H1 (cell line): ENCODE measurements around the gene ACAP1. TPM values are rescaled to one million over a fixed set of nuclear protein-coding genes. Genes with fewer than 3 reads are reported as not detected.
A peak's percentile ranks its signal among the peaks of the same experiment; 100 is the strongest.

ENCODE experiments used
- CTCF ChIA-PET: fragments of 300-600 bp; sonication (Branson Sonifier 250); formaldehyde crosslinking; loops from one replicate; lab custom pipeline; 2021; ENCODE audit not compliant: partially characterized antibody; lab: Charles Lee
- POLR2A ChIA-PET: fragments of 300-600 bp; sonication (Branson Sonifier 250); formaldehyde crosslinking; loops from one replicate; lab custom pipeline; 2021; ENCODE audit warnings: inconsistent platforms; ENCODE audit not compliant: partially characterized antibody; lab: Charles Lee
- DNase-seq, 2 experiments: peaks; one replicate each; pipeline versions ENCODE4 v3.0.0 to v3.0.0-alpha.2; 2010 to 2022; ENCODE audit warnings: low spot score in 2 of 2, low read depth in 1 of 2, mixed read lengths in 1 of 2
- FAIRE-seq: peaks from 2 replicates; lab custom pipeline; 2011; peaks lifted over from hg19 to GRCh38; lab: Jason Lieb, UNC
- H2AFZ ChIP-seq: 2 replicates; pipeline ENCODE4 v1.8.1; 2012; ENCODE audit warnings: low read length, inconsistent platforms
- H2AK5ac ChIP-seq: 2 replicates; pipeline ENCODE4 v1.6.1; 2013; ENCODE audit warnings: low read depth, low read length
- H2BK120ac ChIP-seq: replicated peaks from 2 replicates; pipeline ENCODE3; 2013; ENCODE audit warnings: low read depth, low read length, inconsistent platforms
- H2BK12ac ChIP-seq: 2 replicates; pipeline ENCODE4 v1.6.1; 2013; ENCODE audit warnings: low read depth, low read length
- H2BK15ac ChIP-seq: 2 replicates; pipeline ENCODE4 v1.6.1; 2013; ENCODE audit warnings: low read length
- H2BK20ac ChIP-seq: 2 replicates; pipeline ENCODE4 v1.6.1; 2013; ENCODE audit warnings: low read length
- H2BK5ac ChIP-seq: 2 replicates; pipeline ENCODE4 v1.6.1; 2013; ENCODE audit warnings: low read depth, low read length
- H3K14ac ChIP-seq: 2 replicates; pipeline ENCODE4 v1.6.1; 2013; ENCODE audit warnings: inconsistent platforms; ENCODE audit not compliant: insufficient read length
- H3K18ac ChIP-seq: 2 replicates; pipeline ENCODE4 v1.6.1; 2013; ENCODE audit warnings: low read length; ENCODE audit errors: extremely low read depth
- H3K23ac ChIP-seq: 2 replicates; pipeline ENCODE4 v1.6.1; 2013; ENCODE audit warnings: inconsistent platforms; ENCODE audit not compliant: insufficient read length
- H3K23me2 ChIP-seq: 2 replicates; pipeline ENCODE4 v1.6.1; 2013; ENCODE audit warnings: low read depth, low read length
- H3K27ac ChIP-seq: 2 replicates; pipeline ENCODE4 v1.6.1; 2011; ENCODE audit warnings: low read depth, low read length, inconsistent platforms
- H3K27me3 ChIP-seq, 4 experiments: replicated peaks in 1 of 4; 1 replicate in 1 of 4; 2 replicates in 3 of 4; pipeline versions ENCODE4 v1.6.1 to v1.8.1; 2011 to 2013; ENCODE audit warnings: low read length in 3 of 4, mild to moderate bottlenecking in 3 of 4, inconsistent platforms in 2 of 4, mixed read lengths in 2 of 4, moderate library complexity in 1 of 4; ENCODE audit not compliant: control insufficient read depth in 3 of 4, insufficient read depth in 3 of 4; ENCODE audit errors: extremely low read depth in 1 of 4
- H3K36me3 ChIP-seq, 4 experiments: 2 replicates each; pipeline versions ENCODE4 v1.6.1 to v1.8.1; 2011 to 2013; ENCODE audit warnings: mild to moderate bottlenecking in 4 of 4, low read length in 3 of 4, moderate library complexity in 2 of 4, control low read depth in 1 of 4, inconsistent platforms in 1 of 4; ENCODE audit not compliant: insufficient read depth in 4 of 4, control insufficient read depth in 2 of 4
- H3K4ac ChIP-seq: replicated peaks from 2 replicates; pipeline ENCODE3; 2013; ENCODE audit warnings: low read length, low read depth, mixed read lengths, inconsistent platforms; ENCODE audit not compliant: insufficient read length
- H3K4me1 ChIP-seq, 4 experiments: replicated peaks in 1 of 4; 1 replicate in 1 of 4; 2 replicates in 3 of 4; pipeline versions ENCODE4 v1.6.1 to v1.8.1; 2011 to 2013; ENCODE audit warnings: low read length in 3 of 4, inconsistent platforms in 2 of 4, mixed read lengths in 1 of 4; ENCODE audit not compliant: insufficient read depth in 4 of 4, control insufficient read depth in 3 of 4
- H3K4me2 ChIP-seq, 2 experiments: 2 replicates each; pipeline versions ENCODE4 v1.6.1 to v1.8.1; 2011 to 2013; ENCODE audit warnings: low read depth in 2 of 2, low read length in 2 of 2, control low read depth in 1 of 2, inconsistent platforms in 1 of 2, mild to moderate bottlenecking in 1 of 2; ENCODE audit not compliant: insufficient read depth in 1 of 2
- H3K4me3 ChIP-seq, 4 experiments: fragments of 200-600, 300-600 bp in 1 of 4; sonication (generic), shearing (Covaris generic), sonication (Bioruptor Twin) in 1 of 4; 2 replicates each; pipeline versions ENCODE4 v1.5.1 to v1.8.1; 2011 to 2016; ENCODE audit warnings: low read length in 4 of 4, low read depth in 3 of 4, control low read depth in 2 of 4, inconsistent platforms in 2 of 4, mild to moderate bottlenecking in 2 of 4, mixed read lengths in 1 of 4, moderate library complexity in 1 of 4; ENCODE audit not compliant: insufficient read depth in 2 of 4; ENCODE audit errors: extremely low read depth in 1 of 4
- H3K56ac ChIP-seq: replicated peaks from 2 replicates; pipeline ENCODE3; 2013; ENCODE audit warnings: low read depth, mild to moderate bottlenecking, mixed read lengths, low read length, inconsistent platforms; ENCODE audit not compliant: insufficient read length
- H3K79me1 ChIP-seq: 2 replicates; pipeline ENCODE4 v1.6.1; 2013; ENCODE audit warnings: low read depth, low read length, control low read depth
- H3K79me2 ChIP-seq, 2 experiments: 2 replicates each; pipeline versions ENCODE4 v1.6.1 to v1.8.1; 2012 to 2013; ENCODE audit warnings: low read length in 2 of 2, mild to moderate bottlenecking in 2 of 2, inconsistent platforms in 1 of 2; ENCODE audit not compliant: insufficient read depth in 2 of 2, control insufficient read depth in 1 of 2
- H3K9ac ChIP-seq, 4 experiments: replicated peaks in 1 of 4; 1 replicate in 1 of 4; 2 replicates in 3 of 4; pipeline versions ENCODE4 v1.6.1 to v1.8.1; 2011 to 2013; ENCODE audit warnings: low read depth in 3 of 4, low read length in 3 of 4, control low read depth in 2 of 4, mild to moderate bottlenecking in 2 of 4, moderate library complexity in 2 of 4, inconsistent platforms in 1 of 4; ENCODE audit errors: extremely low read depth in 1 of 4
- H3K9me3 ChIP-seq, 2 experiments: 2 replicates each; pipeline versions ENCODE4 v1.6.1 to v1.8.1; 2012 to 2013; ENCODE audit warnings: mild to moderate bottlenecking in 2 of 2, moderate library complexity in 2 of 2, control low read depth in 1 of 2, inconsistent platforms in 1 of 2, low read depth in 1 of 2, low read length in 1 of 2, mixed read lengths in 1 of 2; ENCODE audit not compliant: insufficient read depth in 2 of 2
- H4K20me1 ChIP-seq, 2 experiments: replicated peaks in 1 of 2; 2 replicates each; pipeline versions ENCODE3 to v1.8.1; 2011 to 2013; ENCODE audit warnings: inconsistent platforms in 2 of 2, low read length in 2 of 2, mild to moderate bottlenecking in 1 of 2; ENCODE audit not compliant: insufficient read depth in 2 of 2, control insufficient read depth in 1 of 2
- H4K5ac ChIP-seq: 2 replicates; pipeline ENCODE4 v1.6.1; 2013; ENCODE audit warnings: low read length, low read depth, mixed read lengths, inconsistent platforms; ENCODE audit not compliant: insufficient read length
- H4K8ac ChIP-seq: 2 replicates; pipeline ENCODE4 v1.8.0; 2013; ENCODE audit warnings: mild to moderate bottlenecking, moderate library complexity, low read length, inconsistent platforms; ENCODE audit not compliant: insufficient read depth; ENCODE audit errors: extremely low read depth
- H4K91ac ChIP-seq: replicated peaks from 2 replicates; pipeline ENCODE3; 2013; ENCODE audit warnings: low read length, mixed read lengths, inconsistent platforms; ENCODE audit not compliant: insufficient read length
- ATF2 ChIP-seq: IDR thresholded peaks from 2 replicates; pipeline ENCODE4 v1.6.1; 2012; ENCODE audit warnings: low read length, inconsistent platforms
- BACH1 ChIP-seq: IDR thresholded peaks from 2 replicates; pipeline ENCODE4 v1.6.1; 2012; ENCODE audit warnings: low read length, improper control_type of control experiment
- BRCA1 ChIP-seq: IDR thresholded peaks from 2 replicates; pipeline ENCODE4 v1.6.1; 2012; ENCODE audit warnings: low read depth, low read length, improper control_type of control experiment
- GABPA ChIP-seq: IDR thresholded peaks from 2 replicates; pipeline ENCODE4 v1.6.1; 2011; ENCODE audit warnings: mild to moderate bottlenecking, low read length, moderate library complexity, borderline replicate concordance; ENCODE audit not compliant: insufficient read depth
- GTF2F1 ChIP-seq: IDR thresholded peaks from 2 replicates; pipeline ENCODE4 v1.6.1; 2012; ENCODE audit warnings: low read depth, low read length, improper control_type of control experiment, borderline replicate concordance
- MAFK ChIP-seq: IDR thresholded peaks from 2 replicates; pipeline ENCODE4 v1.6.1; 2012; ENCODE audit warnings: low read depth, mild to moderate bottlenecking, improper control_type of control experiment, low read length
- RNF2 ChIP-seq: fragments of 200-900, 300-1000 bp; sonication (generic); IDR thresholded peaks from 2 replicates; pipeline ENCODE4 v1.7.1; 2016; ENCODE audit warnings: borderline replicate concordance, low read depth, mild to moderate bottlenecking, antibody characterized with exemption, low read length; ENCODE audit not compliant: poor library complexity, severe bottlenecking; ENCODE audit errors: missing control alignments
- SP1 ChIP-seq: IDR thresholded peaks from 2 replicates; pipeline ENCODE4 v1.6.1; 2011; ENCODE audit warnings: low read depth, low read length
- SP4 ChIP-seq: IDR thresholded peaks from 2 replicates; pipeline ENCODE4 v1.6.1; 2012; ENCODE audit warnings: low read length, inconsistent platforms
- TAF7 ChIP-seq: optimal IDR thresholded peaks from 2 replicates; pipeline ENCODE3; 2011; ENCODE audit warnings: low read depth, mild to moderate bottlenecking, inconsistent platforms, low read length, moderate library complexity, borderline replicate concordance
- WGBS, 2 experiments: shearing (Covaris generic) in 1 of 2; methylation state at CpG; one replicate each; pipeline versions ENCODE4 v1.1.6 to v1.1.7; 2013 to 2015; ENCODE audit warnings: low lambda C conversion rate in 2 of 2, mixed read lengths in 2 of 2, inconsistent platforms in 1 of 2, low coverage in 1 of 2, missing lambda C conversion rate in 1 of 2; ENCODE audit not compliant: insufficient replicate concordance in 2 of 2, insufficient coverage in 1 of 2, insufficient read length in 1 of 2; ENCODE audit errors: extremely low coverage in 1 of 2, missing lambda C conversion rate in 1 of 2; 5-methylcytosine and 5-hydroxymethylcytosine counted together
- polyA plus RNA-seq, 7 experiments: library from polyadenylated mRNA; depleted of rRNA in 3 of 7; stranded (reverse) in 5 of 7; unstranded in 2 of 7; fragments of >200 nt in 5 of 7; fragments of 200-250 nt in 2 of 7; gene quantifications; 1 replicate in 5 of 7; 2 replicates in 1 of 7; 4 replicates in 1 of 7; pipeline versions ENCODE4 v1.2.1 to v1.2.3, GENCODE V29; 2011 to 2013; ENCODE audit warnings: missing spikeins in 2 of 7, mixed read lengths in 2 of 7
- total RNA-seq: library from RNA; stranded (reverse); fragmentation: NEBNext Ultra II Directional; extraction: Animal tissue kit (Norgen Biotek cat#: 25700); gene quantifications from 2 replicates; pipeline ENCODE4 v1.2.1, GENCODE V29; 2021

The ACAP1 gene
- total and polyA plus RNA-seq, 2 of the 8 experiments (the other 6 are each of a cell fraction or from before 2014, with no cell fraction given): 11.9 to 45.1 TPM

DNA sequence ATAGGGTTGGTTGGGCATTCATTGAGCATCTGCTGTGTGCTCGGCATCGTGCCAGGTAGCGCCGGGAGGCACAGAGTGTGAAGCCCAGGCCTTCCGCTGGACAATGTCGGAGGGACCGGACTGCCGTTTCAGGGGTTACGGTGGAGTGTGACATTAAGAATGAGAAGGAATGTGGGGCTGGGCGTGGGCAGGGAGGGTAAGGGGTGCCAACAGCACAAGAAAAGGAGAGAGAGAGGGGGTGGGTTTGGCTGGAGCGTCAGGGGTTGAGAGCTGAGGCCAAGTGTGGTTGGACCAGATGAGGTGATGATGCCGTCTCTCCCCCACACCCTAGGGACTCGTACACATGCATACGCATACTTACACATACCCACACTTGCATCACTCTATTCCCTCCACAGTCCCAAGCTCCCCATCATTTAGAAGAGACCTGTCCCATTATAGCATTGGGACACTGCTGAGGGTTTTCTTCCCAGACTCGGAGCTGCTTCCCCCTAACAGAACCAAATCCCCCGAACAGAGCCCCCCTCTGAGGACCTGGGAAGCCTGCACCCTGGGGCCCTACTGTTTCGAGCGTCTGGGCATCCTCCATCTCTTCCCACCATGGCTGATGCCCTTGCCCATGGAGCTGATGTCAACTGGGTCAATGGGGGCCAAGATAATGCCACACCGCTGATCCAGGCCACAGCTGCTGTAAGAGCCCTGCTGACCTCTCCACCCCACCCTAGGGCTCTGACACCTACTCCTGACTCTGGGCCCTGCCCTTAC lies 12.3 kb downstream of the ACAP1 start:
- no peaks in the 10 kb centered on the region for H3K79me2 ChIP-seq
- H3K23me2 ChIP-seq: peaks cover 15% of the 10 kb centered on the region; the same call in 1 of the 2 replicates
- peak overlapping the region in 1 of 4 experiments; percentile 14; a peak in 1 of 7 replicates for H3K9ac ChIP-seq
- H3K27me3 ChIP-seq: no peaks in the 10 kb centered on the region
- peak overlapping the region; percentile 75; the same call in 1 of the 2 replicates for H2AK5ac ChIP-seq
- H2BK120ac ChIP-seq: no peak overlapping the region
- H3K4me3 ChIP-seq: no peak overlapping the region
- no peak for FAIRE-seq
- no peak overlapping the region for H3K14ac ChIP-seq
- H3K4me1 ChIP-seq: peaks cover 0 to 19% (median 10%) of the 10 kb centered on the region in 4 experiments; a peak in 6 of 7 replicates
- peak overlapping the region in 1 of 2 experiments; percentile 92; a peak in 2 of 4 replicates for H3K4me2 ChIP-seq
- peak overlapping the region; percentile 3 for H3K4ac ChIP-seq
- no peak overlapping the region for H3K27ac ChIP-seq
- 95% methylated on average over 19 of the region's 19 CpGs; no CpG with 5 or more reads in 1 of the 2 experiments for WGBS, 2 experiments
- CTCF ChIA-PET: interaction anchor here (0.8 to 14.1 kb wide), 13 partner anchors 9 to 167 kb away, joined by 3 to 167 read pairs (median 6); partner anchors contain the start of genes ACAP1, NEURL4 and SLC2A4
- H2BK20ac ChIP-seq: no peak overlapping the region
- no peak overlapping the region for H4K8ac ChIP-seq
- H3K36me3 ChIP-seq: no peaks in the 10 kb centered on the region
- peaks cover 0 to 2% of the 10 kb centered on the region in 2 experiments for H4K20me1 ChIP-seq
- H2BK5ac ChIP-seq: no peak overlapping the region
- H3K18ac ChIP-seq: no peak overlapping the region; the same call in 1 of the 2 replicates
- no peak overlapping the region for H3K56ac ChIP-seq
- H2BK15ac ChIP-seq: no peak overlapping the region
- no peak overlapping the region for H3K23ac ChIP-seq
- H4K91ac ChIP-seq: no peak overlapping the region
- POLR2A ChIA-PET: interaction anchor here (0.8 to 8.2 kb wide), 14 partner anchors 12 to 212 kb away, joined by 3 to 91 read pairs (median 3); partner anchors contain the start of genes ACAP1, CLDN7, FGF11 and GPS2
- no peak overlapping the region for H2AFZ ChIP-seq
- DNase-seq: no peak
- H4K5ac ChIP-seq: no peak overlapping the region
- H3K79me1 ChIP-seq: no peaks in the 10 kb centered on the region
- H3K9me3 ChIP-seq: no peaks in the 10 kb centered on the region
- peak overlapping the region; percentile 87; the same call in 1 of the 2 replicates for H2BK12ac ChIP-seq
- no peak for TF ChIP-seq BACH1
- TF ChIP-seq TAF7: no peak
- TF ChIP-seq GTF2F1: no peak
- TF ChIP-seq BRCA1: no peak
- TF ChIP-seq GABPA: no peak
- no peak for TF ChIP-seq MAFK
- TF ChIP-seq SP4: no peak
- TF ChIP-seq SP1: no peak
- no peak for TF ChIP-seq ATF2
- TF ChIP-seq RNF2: no peak
